Aortic smooth muscle cell (primary cell): Measurements from ENCODE around the gene OGFOD3. TPM values are rescaled to one million over a fixed set of nuclear protein-coding genes. Genes with fewer than 3 reads are reported as not detected.

Experiments
- total RNA-seq: library from RNA; depleted of rRNA; stranded (reverse); fragments of >200 nt; gene quantifications from 2 replicates; pipeline ENCODE4 v1.2.3, GENCODE V29; 2014

OGFOD3 gene, protein sequence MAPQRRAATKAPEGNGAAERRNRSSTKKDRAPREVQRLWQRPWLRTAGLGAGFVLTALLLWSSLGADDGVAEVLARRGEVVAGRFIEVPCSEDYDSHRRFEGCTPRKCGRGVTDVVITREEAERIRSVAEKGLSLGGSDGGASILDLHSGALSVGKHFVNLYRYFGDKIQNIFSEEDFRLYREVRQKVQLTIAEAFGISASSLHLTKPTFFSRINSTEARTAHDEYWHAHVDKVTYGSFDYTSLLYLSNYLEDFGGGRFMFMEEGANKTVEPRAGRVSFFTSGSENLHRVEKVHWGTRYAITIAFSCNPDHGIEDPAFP
- 20.2 and 24.1 TPM in 2 replicates for total RNA-seq

DNA sequence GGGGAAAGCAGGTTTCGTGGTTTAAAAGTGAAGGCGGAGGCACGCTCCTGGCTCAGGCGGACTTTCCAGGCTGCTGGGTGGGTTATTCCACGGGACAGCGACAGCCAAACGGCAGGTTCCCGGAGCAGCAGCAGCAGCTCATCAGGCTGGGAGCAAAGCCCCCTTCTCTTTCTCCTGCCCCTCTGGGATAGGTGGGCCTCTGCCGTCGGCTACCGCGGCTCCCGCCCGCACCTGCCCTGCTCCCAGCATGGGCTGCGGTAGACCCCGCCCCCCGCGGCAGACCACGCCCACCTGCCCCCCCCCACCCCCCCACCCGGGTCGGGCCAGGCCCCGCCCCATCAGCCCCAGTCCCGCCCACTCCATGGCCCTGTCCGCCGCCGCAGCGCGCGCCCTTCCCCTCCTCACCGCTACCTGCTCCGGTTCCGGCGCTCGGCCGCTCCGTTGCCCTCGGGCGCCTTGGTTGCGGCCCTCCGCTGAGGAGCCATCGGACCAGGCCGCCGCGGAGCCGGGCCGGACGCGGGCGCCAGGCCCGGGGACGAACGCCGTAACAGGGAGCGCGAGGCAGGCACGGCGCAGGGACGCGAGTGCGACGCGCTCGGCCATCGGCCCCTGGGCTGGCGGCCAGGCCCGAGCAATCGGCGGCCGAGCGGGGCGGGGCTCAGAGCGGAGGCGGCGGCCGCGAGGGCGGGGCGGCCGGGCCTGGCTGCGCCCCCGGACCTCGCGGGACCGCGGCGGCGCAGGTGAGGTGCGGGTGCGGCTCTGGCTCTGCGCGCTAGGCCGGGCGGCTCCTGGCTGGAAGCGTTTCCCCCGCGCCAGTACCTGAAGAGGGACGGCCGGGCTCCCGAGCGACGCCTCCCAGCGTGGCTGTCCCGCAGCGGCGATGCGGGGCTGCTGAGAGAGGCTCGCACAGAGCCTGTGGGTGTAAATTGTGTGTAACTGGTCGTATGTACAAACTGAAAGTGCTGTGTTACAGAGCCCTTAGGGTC, at the start of gene OGFOD3, which contains the start of gene HEXD:
Gene OGFOD3 (minus strand): TSS at position 586 of the 986 bp plus-strand sequence. CDS start 101 bp downstream, at position 485.
Gene HEXD (plus strand): TSS at position 347 of the 986 bp plus-strand sequence. CDS start 1,453 bp downstream, outside the sequence.

DNA sequence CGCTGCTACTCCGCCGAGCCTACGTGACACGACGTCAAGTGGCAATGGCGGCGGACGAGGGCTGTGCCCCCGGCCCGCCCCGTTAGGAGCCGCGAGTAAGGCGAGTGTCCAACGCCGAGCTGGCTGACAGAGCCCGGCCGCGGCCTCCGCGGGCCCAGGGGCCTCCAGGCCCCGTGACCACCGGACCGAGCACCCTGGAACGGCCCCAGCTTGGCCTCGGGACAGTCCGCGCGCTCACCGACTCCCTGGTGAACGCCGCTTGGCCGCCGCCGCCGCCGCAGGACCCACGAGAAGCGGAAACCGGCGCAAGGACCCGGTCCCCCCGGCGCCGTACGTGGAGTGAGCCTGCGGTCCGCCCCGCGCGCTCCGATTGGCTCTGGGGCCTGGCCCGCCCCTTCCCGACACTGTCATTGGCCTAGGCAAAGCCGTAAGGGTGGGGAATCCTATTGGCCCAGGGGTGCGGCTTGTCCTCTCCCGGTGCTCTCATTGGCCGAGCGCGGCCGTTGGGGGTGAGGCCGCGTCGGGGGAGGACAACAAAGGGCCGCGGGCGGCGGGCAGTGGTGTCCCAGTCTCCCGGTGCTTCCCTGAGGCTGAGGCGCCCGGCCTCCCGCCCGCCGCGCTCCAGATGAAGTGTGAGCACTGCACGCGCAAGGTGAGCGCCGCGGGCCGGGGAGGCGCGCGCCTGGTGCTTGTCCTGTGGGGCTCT, 39.9 kb upstream of the OGFOD3 start, which contains the start of gene NARF:
Gene NARF (plus strand): TSS at position 563 of the 706 bp plus-strand sequence. CDS start 63 bp downstream, at position 626.

DNA sequence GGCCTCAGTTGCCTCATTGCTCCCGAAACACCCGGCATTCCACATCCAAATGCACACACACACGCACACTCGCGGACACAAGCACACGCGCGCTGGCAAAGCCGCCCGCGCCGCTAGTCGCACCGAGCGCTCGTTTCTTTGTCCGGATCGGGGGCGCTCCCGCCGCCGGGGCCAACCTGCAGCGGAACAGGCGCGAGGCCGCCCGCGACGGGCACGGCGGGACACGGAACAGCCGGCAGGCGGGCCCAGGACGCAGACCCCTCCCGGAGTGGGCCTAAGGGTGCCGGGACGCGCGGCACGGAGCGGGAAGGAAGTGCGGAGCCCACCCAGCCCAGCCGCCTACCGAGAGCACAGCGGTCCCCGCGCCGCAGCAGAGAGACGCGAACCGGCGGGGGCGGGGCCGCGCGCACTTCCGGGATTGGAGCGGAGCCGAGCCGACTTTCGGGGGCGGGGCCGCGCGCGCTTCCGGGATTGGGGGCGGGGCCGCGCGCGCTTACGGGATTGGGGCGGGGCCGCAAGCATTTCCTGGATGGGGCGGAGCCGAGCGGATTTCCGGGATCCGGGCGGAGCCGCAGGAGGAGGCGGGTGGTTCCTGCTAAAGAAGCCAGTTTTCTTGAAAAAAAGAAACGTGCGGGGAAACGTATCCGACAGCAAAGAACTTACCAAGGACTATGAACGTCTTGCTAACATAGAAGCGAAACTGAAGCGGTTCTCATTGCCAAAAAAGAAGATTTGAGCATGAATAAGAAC, 32.1 kb upstream of the OGFOD3 start, which contains the start of gene CYBC1:
Gene CYBC1 (minus strand): TSS at position 396 of the 750 bp plus-strand sequence. CDS start 1,498 bp downstream, outside the sequence.

DNA sequence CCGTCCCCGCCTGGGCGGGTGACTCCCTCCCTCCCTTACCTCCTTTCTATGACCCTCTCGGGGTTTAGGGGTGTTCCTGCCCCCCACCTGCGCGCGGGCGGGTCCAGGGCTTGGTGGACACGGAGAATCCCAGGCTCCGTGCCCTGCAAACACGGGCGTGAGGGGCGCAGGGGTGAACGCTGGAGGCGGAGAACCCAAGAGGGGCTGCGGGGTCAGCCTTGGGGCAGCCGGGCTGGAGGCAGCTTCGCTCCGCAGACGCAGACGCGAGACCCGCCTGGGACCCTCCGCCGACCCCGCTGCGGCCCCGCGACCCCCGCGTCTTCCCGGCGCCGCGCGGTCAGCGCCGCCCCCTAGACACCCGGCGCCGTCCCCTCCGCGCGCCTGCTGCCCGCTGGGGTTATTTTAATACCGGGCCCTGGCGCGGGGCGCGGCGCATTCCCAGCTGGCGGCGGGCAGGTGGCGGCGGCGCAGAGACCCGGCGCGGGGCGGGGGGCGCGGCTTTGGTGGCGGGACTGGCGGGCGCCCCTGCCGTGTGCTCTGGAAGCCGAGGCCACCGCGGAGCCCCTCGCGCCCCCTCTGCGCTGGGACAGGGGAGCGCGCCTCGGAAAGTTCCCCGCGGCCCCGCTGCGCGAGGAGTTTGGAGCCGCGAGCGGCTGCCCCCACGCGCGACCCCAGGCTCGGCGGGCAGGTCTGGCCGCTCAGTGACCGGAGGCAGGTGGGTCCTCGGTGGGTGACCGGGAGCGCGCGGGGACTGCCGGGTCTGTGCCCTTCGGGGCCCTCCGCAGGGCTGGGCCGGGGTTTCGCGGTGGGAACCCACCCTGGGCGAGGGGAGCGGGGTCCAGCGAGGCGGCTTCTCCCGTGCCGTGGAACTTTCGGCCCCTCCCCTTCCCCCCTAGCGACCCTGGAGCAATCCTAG, 46.8 kb downstream of the OGFOD3 start, which contains the start of gene UTS2R:
Gene UTS2R (plus strand): TSS at position 433 of the 916 bp plus-strand sequence. CDS start 2,560 bp downstream, outside the sequence.

DNA sequence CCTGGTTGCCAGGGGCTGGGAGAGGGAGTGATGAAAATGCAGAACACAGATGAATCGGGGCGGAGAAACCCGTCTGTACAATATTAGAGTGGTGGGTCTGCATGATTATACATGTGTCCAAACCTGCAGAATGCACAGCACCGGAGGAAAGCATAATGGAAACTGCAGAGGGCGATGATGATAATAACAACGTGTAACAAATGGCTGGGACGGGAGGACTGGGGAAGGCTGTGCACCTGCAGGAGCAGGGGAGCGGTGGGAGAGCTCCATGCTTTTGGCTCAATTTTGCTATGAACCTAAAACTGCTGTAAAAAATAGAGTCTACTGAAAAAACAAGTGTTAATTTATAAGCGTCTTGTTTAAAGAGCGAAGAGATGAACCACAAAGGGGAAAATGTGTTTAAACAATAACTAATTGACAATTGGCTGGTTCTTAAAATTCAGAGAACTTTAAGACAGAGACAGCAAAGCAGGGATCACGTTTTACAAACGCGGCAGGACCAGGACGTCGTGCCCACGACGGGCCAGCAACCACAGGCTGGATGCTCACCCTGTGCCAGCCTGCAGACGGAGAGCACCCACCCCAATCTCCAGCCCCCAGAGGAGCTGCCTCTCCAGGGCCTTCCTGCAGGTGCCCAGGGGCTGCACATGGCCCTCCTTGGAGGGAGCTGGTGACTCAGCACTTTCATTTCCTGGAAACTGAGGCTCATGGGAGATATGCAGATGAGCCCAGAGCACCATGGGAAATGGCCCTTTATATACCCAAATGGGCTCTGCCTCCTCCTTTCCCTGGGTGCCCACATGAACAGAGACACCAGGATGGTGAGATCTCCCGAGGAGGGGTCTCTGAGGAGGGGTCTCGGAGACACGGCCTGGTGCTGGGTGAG, 59.7 kb downstream of the OGFOD3 start, which contains the start of gene TEX19:
Gene TEX19 (plus strand): TSS at position 783 of the 886 bp plus-strand sequence. CDS start 2,904 bp downstream, outside the sequence.

Other genes with a start within 250 kb of the OGFOD3 start
- gene CCDC57, start 205.7 kb downstream of the OGFOD3 start, total RNA-seq = 13.6 and 14.3 TPM in 2 replicates
- 80.5 and 118 TPM in 2 replicates for gene SLC16A3, start 189.5 kb downstream of the OGFOD3 start, total RNA-seq
- gene CSNK1D, start 144.9 kb downstream of the OGFOD3 start, total RNA-seq = 43.5 and 45.8 TPM in 2 replicates
- not detected in 2 replicates for gene CD7, start 101.0 kb downstream of the OGFOD3 start, total RNA-seq
- gene SECTM1, start 84.8 kb downstream of the OGFOD3 start, total RNA-seq = 4.4 and 5.5 TPM in 2 replicates
- not detected in 2 replicates for gene TEX19, start 59.3 kb downstream of the OGFOD3 start, total RNA-seq
- gene UTS2R, start 46.8 kb downstream of the OGFOD3 start, total RNA-seq = not detected in 2 replicates
- gene HEXD, start 239 bp downstream of the OGFOD3 start, total RNA-seq = 5.5 and 5.7 TPM in 2 replicates
- 45.2 and 45.5 TPM in 2 replicates for gene CYBC1, start 32.2 kb upstream of the OGFOD3 start, total RNA-seq
- gene NARF, start 40.2 kb upstream of the OGFOD3 start, total RNA-seq = 23.3 and 28.2 TPM in 2 replicates
- gene FOXK2, start 101.1 kb upstream of the OGFOD3 start, total RNA-seq = 25.2 and 25.6 TPM in 2 replicates
- gene WDR45B, start 229.9 kb upstream of the OGFOD3 start, total RNA-seq = 36.7 and 41.5 TPM in 2 replicates